Measurements from ENCODE around the gene ZC3HAV1.

The ZC3HAV1 gene

GRCh38 chr7:139011373-139011772 lies 98.1 kb downstream of the ZC3HAV1 start:
- no peak for DNase-seq

- no peak for DNase-seq
Measured at GRCh38 chr7:139004321-139005090, 105.0 kb downstream of the ZC3HAV1 start.

GRCh38 chr7:138999414-138999813 lies 110.1 kb downstream of the ZC3HAV1 start:
- DNase-seq: no peak

All from fibroblast of skin of abdomen (primary cell).